NCI-H2227 (cell line): ENCODE results near the gene SH2D1A.
"Not testable (repeated sequence)": the region's sequence is repeated elsewhere in the genome, so short reads cannot be mapped to it uniquely, and the experiment has no call there.

Source experiments
- DNase-seq: peaks from one replicate; lab custom pipeline; 2025; ENCODE audit not compliant: unreplicated experiment; lab: John Stamatoyannopoulos, UW

Gene SH2D1A

DNA sequence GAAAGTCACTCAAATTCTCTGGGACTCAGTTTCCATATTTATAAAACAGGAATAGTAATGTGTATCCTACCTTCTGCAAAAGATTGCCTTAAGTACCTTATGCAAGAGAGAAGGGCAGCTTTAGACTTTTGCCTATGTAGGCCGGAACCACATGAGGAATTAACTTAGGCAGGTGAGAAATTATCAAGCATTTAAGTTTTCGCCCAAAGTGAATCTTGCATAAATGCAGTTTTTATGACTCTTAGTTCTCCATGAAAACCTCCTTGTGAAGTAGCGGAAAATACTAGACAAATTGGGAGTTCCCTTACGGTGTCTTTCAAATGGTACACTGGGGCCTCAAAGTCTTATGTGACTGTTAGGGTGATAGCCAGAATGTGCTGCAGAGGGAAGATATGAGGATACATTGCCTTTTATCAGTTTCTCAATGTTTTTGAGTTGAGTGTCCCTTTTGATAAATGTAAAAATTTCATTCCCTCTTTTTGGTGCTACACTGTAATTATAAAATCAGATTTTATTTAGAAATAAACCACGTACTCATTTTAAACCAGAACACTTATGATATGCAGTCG lies 2.6 kb downstream of the SH2D1A start:
- no peak for DNase-seq

DNA sequence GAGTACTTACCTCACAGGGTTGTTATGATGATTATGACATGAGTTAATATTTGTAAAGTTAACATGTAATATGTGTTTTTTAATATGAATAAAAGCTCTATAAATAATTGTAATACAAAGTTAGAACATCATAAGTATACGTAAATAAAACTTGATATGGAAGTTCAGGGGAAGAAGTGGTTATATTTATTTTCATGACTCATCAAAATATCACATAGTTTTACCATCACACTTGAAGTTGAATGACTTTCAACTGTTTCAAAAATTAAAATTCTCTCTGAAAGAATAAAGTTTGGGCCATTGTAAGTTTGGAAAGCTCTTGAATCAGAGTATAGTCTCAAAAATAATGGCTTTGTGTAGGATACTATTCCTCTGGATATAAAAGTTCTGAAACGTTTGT lies 8.3 kb downstream of the SH2D1A start:
- no peak for DNase-seq

DNA sequence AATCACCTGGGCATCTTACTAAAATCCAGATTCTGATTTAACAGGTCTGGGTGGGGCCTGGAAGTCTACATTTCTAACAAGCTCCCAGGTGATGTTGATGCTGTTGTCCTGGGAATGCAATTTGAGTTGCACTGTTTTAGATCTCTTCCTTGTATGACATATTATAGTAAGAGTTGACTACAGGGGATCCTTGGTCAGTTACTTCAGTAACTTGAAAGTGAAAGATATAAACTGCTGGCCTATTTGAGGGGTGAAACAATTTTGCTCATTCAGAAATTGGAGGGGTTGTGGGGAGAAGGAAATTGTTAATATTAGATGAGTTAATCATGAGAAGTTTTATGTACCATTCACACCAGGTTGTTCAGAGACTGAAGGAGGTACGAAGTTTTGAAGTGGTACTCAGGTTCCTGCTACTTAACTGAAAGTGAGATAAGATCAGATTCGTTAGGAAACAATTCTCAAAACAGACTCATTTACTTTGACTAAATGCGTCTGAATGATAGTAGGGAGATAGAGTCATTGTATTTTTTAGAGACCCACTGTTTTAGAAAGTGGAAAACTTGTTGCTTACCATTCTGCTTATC lies 12.5 kb downstream of the SH2D1A start:
- no peak for DNase-seq

DNA sequence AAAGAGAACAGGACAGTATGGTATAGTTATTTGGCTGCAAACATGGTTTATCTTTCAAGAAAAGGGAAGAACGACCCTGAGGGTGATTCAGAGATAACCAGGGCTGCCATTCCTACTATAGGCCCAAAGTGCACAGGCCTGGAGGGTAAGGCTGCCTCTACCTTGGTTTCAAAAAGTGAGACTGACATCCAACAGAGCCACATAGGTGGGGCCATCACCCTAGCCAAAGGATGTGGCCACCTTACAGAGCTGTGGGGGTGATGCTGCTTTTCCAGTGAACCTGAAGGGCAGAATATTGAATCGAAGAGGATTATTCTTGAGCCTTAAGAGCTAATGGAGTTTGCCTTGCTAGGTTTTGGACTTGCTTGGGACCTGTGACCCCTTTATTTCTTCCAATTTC lies 15.7 kb downstream of the SH2D1A start:
- no peak for DNase-seq

DNA sequence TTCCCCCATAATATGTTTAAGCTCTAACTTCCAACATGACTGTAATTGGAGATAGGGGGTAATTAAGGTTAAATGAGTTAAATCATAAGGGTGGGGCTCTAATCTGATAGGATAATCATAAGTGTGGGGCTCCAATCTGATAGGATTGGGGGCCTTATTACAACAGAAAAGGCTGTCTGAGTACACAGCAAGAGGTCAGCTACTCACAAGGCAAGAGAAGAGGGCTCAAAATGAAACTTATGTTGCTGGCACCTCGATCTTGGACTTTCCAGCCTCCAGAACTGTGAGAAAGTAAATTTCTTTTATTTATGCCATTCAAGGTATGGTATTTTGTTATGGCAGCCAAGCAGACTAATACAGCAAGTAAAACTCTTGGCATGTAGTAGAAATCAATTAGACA lies 16.4 kb downstream of the SH2D1A start:
- no peak for DNase-seq

DNA sequence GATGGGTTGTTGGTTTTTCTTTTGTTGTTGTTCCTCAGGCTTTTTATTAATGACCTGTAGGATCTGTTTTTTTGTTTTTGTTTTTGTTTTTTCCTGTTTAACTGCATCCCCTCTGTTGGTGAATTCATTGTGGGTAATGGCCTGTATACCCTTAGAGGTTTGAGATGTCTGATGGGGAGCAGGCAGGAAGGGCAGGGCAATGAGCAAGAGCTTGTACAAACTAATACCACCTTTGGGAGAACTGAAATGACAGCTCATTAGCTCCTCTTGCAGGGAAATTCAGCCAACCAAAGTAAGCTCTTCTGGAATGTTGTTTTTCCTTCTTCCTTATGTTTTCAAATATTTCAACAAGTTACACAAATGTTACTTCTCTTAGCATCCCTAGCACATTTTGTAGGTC lies 23.4 kb downstream of the SH2D1A start:
- no peak for DNase-seq

DNA sequence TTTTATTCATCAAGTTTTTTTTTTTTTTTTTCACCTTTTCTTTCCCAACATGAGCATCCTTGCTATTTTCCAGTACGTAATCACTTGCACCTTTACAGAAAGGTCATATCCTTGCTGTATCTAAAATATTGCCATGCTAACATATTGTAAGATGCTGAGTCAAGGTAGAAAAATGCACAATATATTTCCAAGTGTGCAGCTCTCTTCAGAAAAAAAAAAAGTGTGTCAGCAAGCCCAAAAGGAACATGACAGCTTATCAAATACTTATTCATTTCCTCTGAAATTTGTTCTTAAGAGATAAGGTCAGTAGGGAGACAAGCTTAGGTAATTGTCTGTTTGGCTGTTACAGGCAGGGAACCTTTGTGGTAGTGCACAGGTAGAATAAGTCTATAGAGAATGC lies 27.0 kb downstream of the SH2D1A start:
- DNase-seq, result no peak

DNA sequence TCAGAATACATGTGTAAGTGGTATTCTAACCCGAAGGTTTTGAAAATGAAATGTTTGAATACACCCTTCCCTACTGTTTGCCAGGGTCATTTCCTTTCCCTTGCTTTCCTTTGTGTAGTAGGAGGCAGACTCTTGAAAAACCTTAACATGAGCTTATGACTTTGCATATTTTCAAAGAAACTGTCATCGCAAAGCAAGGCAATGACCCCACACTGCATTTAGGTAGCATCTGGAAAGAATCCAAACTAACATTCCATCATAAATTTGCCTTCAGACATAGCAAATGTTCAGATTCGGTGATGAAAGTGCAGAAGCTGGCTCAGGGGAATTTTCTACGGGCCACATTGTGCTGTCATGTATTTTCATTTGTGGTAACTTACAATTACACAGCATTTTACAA lies 32.3 kb downstream of the SH2D1A start:
- no peak for DNase-seq

DNA sequence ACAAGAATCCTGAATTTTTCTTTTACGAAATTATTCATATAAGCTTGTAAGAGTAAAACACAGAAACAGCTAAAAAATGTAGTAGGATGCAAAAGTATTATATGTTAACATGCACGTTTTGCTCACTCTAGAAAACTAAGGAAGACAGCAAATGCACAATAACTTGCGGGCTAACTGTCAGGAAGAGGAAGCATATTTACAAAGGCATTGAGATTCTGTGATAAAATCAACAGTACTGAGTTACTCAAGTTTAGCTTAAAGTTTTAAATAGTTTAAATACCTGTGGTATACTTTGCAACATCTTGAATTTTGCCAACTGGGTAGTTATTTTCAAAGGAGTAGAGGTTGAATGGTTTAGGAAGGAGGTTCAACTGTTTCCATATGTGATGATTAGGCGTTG lies 37.0 kb downstream of the SH2D1A start:
- DNase-seq, result no peak

DNA sequence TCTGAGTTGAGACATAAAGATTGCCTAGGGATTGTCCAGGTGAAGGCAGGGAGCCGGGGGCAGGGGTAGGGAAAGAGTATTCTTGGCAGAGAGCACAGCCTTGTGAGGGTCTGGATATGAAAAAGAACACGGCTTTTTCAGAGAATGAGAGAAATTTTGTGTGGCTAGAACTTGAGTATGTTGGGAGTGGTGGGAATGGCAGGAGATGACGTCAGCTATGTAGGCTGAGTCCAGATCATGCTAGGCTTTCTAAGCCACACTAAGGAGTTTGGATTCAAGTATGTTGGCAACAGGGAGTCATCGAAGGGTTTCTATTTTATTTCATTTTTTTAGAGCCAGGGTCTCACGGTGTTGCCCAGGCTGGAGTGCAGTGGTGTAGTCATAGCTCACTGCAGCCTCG lies 40.0 kb downstream of the SH2D1A start:
- DNase-seq, result no peak

DNA sequence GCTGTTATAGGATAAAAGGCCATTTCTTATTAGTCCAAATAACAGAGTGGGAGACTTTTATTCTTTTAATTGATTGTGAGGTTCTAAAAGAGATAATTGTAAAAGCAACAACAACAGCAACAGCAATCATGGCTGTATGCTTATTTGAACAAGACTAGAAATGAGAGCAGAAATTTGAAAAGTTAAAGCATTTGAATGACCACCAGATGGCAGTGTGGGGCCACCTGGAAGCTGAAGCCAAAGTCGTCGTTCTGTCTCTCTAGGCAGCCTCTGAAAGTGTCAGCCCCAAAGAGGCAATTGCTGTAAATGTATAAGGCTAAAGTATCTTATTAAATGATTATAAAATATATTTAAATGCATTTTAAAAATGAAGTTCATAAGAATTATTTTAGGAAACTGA lies 42.2 kb downstream of the SH2D1A start:
- DNase-seq, result peak; percentile 76

DNA sequence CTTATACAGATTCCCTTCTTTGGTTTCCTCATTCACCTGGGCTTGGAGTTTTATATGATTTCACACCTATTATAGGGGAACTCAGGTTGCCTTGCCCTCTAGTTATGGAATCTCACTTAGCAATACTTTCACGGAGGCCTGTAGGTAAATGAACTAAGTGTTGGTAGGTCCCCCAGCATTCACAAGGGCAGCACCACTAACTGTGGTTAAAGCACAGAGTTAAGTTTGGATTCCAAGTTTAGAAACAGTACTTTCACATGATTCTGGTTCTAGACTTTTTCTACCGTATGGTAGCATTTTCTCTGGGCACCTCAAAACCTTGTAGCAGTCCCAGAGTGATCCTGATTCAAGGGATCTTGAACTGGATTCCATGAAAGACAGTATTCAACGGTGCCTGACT lies 46.4 kb downstream of the SH2D1A start:
- no peak for DNase-seq

DNA sequence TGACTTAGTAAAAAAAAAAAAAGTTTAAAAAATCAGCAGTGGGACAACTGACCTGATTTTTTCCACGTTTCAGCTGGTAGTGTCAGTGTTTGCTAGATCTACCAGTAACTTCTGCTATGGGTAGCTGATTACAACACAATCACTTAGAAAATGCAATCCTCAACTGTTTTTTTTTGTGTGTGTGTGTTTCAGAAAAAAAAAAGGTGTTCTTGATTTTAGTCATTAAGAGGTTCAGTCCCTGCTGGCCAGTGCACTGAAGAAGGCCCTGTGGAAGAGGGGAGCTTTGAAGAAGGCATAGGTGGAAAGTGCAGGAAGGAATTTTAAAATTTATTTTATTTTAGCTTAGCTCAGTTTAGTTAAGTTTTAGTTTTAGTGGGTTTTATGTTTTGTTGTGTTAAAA lies 46.9 kb downstream of the SH2D1A start:
- no peak for DNase-seq

DNA sequence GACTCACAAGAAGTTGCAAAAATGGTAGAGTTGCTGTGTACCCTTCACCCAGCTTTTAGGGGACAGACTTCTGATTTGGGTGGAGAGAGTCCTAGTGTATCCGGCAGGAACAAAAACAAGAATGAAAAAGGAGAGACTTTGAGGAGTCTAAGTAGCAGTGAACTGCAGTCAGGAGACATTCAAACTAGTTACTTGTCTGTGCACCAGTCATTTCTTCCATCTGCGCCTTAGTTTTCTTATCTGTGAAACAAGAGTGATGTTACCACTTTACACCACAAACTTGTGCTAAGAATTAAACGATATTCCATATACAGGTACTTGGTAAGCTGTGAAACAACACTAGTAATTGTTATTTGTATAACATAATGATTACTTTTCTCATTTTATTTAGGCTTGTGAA lies 47.3 kb downstream of the SH2D1A start:
- no peak for DNase-seq

DNA sequence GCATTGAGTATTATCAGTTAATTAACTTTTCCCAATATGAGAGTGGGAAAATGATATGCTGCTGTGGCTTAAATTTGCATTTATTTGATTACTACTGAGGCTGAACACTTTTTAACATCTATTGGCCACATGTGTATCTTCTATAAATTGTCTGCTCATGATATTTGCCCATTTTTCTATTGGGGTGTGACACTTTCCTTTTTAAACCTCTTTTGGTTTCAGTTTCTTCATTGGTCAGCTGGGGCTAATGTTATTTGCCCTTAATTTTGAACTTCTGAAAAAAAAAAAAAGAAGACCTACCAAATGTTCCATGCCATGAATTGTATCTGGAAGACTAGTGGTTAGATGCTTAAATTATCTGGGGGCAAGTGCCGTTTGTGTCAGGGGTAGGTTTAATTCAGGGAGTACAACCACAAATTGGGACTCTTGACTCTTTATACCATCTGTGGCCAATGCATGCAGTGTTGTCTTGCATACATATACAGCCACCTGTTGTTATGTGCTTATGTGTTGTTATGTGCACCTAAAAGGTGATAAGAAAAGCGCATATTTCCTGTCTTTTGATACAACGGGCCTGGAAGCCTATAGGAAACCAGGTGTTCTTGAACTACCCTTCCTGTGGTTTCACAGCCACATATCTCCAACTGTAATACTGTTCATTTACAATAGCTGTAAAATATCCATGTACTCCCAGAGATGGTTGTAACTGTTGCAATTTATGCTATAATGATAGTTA lies 49.0 kb downstream of the SH2D1A start:
- no peak for DNase-seq

DNA sequence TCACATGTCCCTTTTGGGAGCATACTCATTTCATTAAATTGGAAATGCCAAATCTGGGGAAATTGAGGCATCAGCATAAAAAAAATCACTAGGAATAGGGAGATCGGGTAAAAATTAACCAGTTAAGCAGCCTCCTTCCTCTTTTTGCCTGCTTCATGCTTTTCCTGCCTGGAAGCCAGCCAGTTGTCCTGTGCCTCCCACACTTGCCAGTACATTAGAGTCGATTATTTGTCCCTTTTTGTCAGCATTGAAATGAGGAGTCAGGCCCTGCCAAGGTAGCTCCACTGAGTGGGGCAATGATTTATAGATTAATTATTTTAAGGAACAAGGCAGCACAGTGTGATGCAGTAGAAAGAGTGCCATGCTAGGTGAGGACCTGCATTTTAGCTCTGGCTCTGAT lies 55.3 kb downstream of the SH2D1A start:
- DNase-seq, result no peak

DNA sequence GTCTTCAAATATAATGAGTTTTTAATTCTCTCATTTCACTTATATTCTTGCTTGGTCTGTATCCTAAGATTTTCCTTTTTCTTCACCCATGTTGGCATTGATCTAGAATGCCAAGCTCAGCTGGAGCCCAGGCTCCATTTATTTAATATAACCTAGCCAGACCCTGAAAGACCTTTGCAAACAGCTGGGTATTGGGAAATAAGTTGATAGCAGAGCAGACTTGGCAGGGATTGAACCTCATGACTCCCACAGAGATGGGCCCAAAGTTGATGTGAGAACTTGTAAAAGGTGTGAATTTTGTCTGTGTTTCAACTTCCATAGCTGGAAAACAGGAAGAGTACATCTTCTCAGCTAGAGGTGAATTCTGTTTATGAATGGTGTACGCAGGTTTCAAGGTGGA lies 59.5 kb downstream of the SH2D1A start:
- DNase-seq, result no peak

DNA sequence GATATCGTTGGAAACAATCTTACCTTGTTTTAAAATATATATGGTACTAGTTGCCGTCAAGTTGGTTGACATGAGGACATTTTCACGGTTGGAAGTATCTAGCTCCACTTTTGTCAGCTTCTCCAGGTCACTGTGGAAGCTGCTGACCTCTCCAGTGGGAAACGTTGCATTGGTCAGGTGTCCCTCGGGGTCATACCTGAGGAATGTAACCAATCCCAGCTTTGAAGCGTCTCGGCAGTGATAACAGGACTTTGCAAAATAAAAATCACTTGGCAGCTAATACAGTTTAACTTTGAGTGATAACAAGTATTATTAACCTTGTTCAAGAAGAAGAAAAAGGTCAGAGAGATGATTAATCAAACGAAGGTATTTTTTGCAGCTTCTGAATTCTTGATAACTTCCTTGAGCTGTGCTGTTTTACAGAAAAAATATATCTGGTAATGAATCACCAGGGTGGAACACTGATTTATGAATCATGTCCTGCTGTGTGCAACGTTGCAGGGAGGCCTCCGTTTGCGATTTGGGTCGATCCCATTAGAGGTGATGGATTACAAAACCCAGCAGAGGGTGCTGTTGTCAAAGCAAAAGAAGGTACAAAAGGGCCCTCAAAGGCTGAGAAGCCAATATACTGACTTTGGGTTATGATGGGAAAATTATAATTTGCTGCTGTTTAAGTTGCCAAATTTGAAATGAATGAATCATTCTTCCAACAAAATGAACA lies 60.1 kb downstream of the SH2D1A start:
- peak; percentile 82 for DNase-seq

DNA sequence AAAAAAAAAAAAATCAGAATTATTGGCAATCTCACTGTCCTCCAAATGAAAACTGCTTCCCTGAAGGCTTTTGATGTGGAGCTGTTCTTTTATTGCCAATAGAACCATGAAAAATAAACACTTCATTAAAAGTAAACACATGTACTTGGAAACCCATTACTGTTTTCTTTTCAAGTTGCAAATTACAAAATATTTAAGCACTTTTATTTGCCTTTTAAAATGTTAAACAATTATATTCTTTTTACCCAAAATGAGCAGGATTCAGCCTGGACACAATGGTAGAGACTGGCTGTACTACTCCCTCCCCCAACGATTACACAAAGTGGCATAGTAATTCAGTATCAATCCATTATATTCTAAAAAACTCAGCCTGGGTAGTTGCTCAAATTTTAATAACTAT lies 60.9 kb downstream of the SH2D1A start:
- DNase-seq, result no peak

DNA sequence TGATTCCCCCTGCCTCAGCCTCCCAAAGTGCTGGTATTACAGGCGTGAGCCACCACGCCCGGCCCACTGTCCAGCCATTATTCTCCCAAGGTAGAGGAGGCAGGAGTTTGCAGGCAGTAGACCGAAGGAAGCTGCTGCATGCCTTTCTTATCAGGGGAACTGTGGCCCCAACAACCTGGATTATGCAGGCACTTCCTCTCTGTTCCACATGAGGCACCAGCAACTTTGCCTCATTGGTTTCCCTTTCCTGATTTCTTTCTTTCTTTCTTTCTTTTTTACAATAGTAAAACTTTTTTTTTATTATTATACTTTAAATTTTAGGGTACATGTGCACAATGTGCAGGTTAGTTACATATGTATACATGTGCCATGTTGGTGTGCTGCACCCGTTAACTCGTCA lies 62.0 kb downstream of the SH2D1A start:
- DNase-seq, result not testable (repeated sequence)

DNA sequence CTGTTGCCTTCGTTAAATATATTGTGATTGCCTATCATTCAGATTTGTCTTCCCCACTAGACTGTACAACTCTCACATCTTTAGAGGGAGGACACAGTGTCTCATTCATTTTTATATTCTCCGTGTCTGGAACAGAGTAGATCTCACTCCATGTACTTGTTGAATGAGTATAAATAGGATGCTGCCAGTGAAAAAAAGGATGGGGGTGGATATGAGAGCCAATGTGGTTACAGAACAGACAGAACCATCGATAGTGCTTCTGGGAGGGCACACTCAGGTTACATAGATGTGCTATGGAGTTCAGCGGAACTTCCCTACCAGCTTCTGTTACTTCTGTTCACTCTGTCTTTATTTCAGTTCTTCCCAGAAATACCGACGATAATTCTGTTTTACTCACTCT lies 66.9 kb downstream of the SH2D1A start:
- no peak for DNase-seq

DNA sequence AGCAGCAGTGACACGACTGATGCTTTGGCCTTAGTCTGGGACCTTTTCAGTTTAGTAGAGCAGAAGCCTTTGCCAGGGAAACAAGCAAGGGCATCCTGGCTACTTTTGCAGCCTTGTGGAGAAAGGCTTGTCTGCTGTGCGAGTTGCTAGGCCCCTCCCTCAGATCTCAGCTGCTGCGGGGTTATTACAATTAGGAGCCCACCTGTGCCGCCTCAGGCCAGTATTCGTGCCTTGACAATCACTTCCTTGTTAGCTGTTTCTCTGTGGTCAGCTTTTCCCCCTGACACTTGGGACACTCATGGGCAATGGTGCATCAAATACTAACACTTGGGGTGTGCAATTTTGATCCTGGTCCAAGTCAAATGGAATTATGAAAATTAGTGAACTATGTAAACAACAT lies 67.9 kb downstream of the SH2D1A start:
- DNase-seq, result no peak
